CD4-positive, alpha-beta T cell (primary cell): ENCODE data around the gene MBNL3. TPM values are rescaled to one million over a fixed set of nuclear protein-coding genes. Genes with fewer than 3 reads are reported as not detected.

Experiments used
- ATAC-seq: fragments of 200-7000 bp; cut with Tn5 transposase; one replicate; pipeline ENCODE4 v1.10.0; 2022; ENCODE audit warnings: mild to moderate bottlenecking; ENCODE audit not compliant: poor library complexity
- CTCF ChIA-PET: fragments of 350-600 bp; sonication (Branson Sonifier 250); formaldehyde crosslinking; loops from one replicate; lab custom pipeline; 2021; ENCODE audit warnings: antibody characterized with exemption, inconsistent platforms; lab: Charles Lee
- POLR2A ChIA-PET: fragments of 350-600 bp; sonication (Branson Sonifier 250); formaldehyde crosslinking; loops from one replicate; lab custom pipeline; 2021; ENCODE audit warnings: antibody characterized with exemption, inconsistent platforms; lab: Charles Lee
- DNase-seq, 14 experiments: peaks; one replicate each; pipeline ENCODE4 v3.0.0-alpha.2; 2013 to 2020; ENCODE audit warnings: mixed read lengths in 2 of 14
- H3K27ac ChIP-seq, 2 donors: one replicate each; pipeline versions ENCODE4 v1.5.1 to v1.7.0; 2013; ENCODE audit warnings: low read length in 2 of 2, low read depth in 1 of 2, mild to moderate bottlenecking in 1 of 2
- H3K27me3 ChIP-seq, 2 experiments: 1 replicate in 1 of 2; 2 replicates in 1 of 2; pipeline versions ENCODE4 v1.6.1 to v1.7.0; 2013; ENCODE audit warnings: low read length in 2 of 2, control low read depth in 1 of 2, mild to moderate bottlenecking in 1 of 2, moderate library complexity in 1 of 2; ENCODE audit not compliant: insufficient read depth in 2 of 2, control insufficient read depth in 1 of 2
- H3K36me3 ChIP-seq: one replicate; pipeline ENCODE4 v1.6.1; 2013; ENCODE audit warnings: low read length, control low read depth; ENCODE audit not compliant: insufficient read depth
- H3K4me1 ChIP-seq: one replicate; pipeline ENCODE4 v1.6.1; 2013; ENCODE audit warnings: low read length, control low read depth; ENCODE audit not compliant: insufficient read depth
- H3K4me3 ChIP-seq: one replicate; pipeline ENCODE4 v1.5.1; 2013; ENCODE audit warnings: mild to moderate bottlenecking, low read length, moderate library complexity
- H3K9me3 ChIP-seq, 2 experiments: 1 replicate in 1 of 2; 2 replicates in 1 of 2; pipeline versions ENCODE4 v1.6.1 to v1.7.0; 2013; ENCODE audit warnings: low read length in 2 of 2, mild to moderate bottlenecking in 2 of 2, control low read depth in 1 of 2, moderate library complexity in 1 of 2; ENCODE audit not compliant: control insufficient read depth in 1 of 2, insufficient read depth in 1 of 2
- H3K27ac Mint-ChIP-seq: one replicate; pipeline ENCODE4 v1.8.0; 2020; ENCODE audit warnings: mixed read lengths
- H3K27me3 Mint-ChIP-seq: one replicate; pipeline ENCODE4 v1.8.0; 2021; ENCODE audit warnings: mixed read lengths
- H3K36me3 Mint-ChIP-seq: one replicate; pipeline ENCODE4 v1.8.0; 2021; ENCODE audit warnings: low read depth, mixed read lengths
- H3K4me1 Mint-ChIP-seq: one replicate; pipeline ENCODE4 v1.8.0; 2021; ENCODE audit warnings: low read depth, mixed read lengths
- H3K4me3 Mint-ChIP-seq: one replicate; pipeline ENCODE4 v1.8.0; 2020; ENCODE audit warnings: mild to moderate bottlenecking, mixed read lengths
- H3K9me3 Mint-ChIP-seq: one replicate; pipeline ENCODE4 v1.8.0; 2020; ENCODE audit warnings: mixed read lengths
- CTCF ChIP-seq: fragments of 200-600 bp; IDR thresholded peaks from one replicate; pipeline ENCODE4 v1.8.0; 2022; ENCODE audit warnings: antibody characterized with exemption, mild to moderate bottlenecking
- intact Hi-C, 2 experiments: fragments of 100-400 bp; cut with DNase I in 1 of 2; cut with micrococcal nuclease in 1 of 2; formaldehyde crosslinking; loops; one replicate each; pipeline versions ENCODE4 v1.15.1 to v1.9.0; 2023 to 2025; cut with DNase I, micrococcal nuclease
- total RNA-seq, 174 experiments: library from RNA in 2 of 174; stranded (reverse) in 2 of 174; gene quantifications; one replicate each; pipeline ENCODE4 v1.2.3 and lab custom pipeline; 2021 to 2026

MBNL3 gene
- total RNA-seq, 2 experiments from 2014 or later: 19.0 to 19.4 TPM

- no peaks in the 10 kb centered on the region for H3K27me3 ChIP-seq
- H3K9me3 ChIP-seq: no peaks in the 10 kb centered on the region
- no peaks in the 10 kb centered on the region for H3K4me1 ChIP-seq
- ATAC-seq (no peak), DNase-seq (no peak)
- H3K4me1 Mint-ChIP-seq: no peaks in the 10 kb centered on the region
- no peaks in the 10 kb centered on the region for H3K27me3 Mint-ChIP-seq
- no peaks in the 10 kb centered on the region for H3K36me3 Mint-ChIP-seq
- no peak overlapping the region for H3K4me3 Mint-ChIP-seq
- H3K9me3 Mint-ChIP-seq: no peaks in the 10 kb centered on the region
- POLR2A ChIA-PET: no interaction called here
- H3K36me3 ChIP-seq: no peaks in the 10 kb centered on the region
- intact Hi-C loops: no loop called here
- CTCF ChIA-PET: no interaction called here
- no peak overlapping the region for H3K27ac Mint-ChIP-seq
- H3K27ac ChIP-seq: no peak overlapping the region
- H3K4me3 ChIP-seq: no peak overlapping the region
- TF ChIP-seq CTCF: no peak
Measured at GRCh38 chrX:132518401-132518800, 29.6 kb upstream of the MBNL3 start.

- no peak overlapping the region for H3K27ac Mint-ChIP-seq
- no peak overlapping the region for H3K4me3 Mint-ChIP-seq
Measured at GRCh38 chrX:132508834-132509233, 20.0 kb upstream of the MBNL3 start.

GRCh38 chrX:132505116-132505515 is 16.3 kb upstream of the MBNL3 start:
- no peaks in the 10 kb centered on the region for H3K4me1 ChIP-seq
- no peaks in the 10 kb centered on the region for H3K9me3 ChIP-seq
- H3K4me3 ChIP-seq: no peak overlapping the region
- intact Hi-C loops: loop anchor here in 1 of 2 experiments (10.0 kb wide), 1 partner anchor 210 kb away; no protein-coding TSS in a partner anchor
- Mint-ChIP-seq H3K27ac (no peak overlapping the region), H3K9me3 (no peaks in the 10 kb centered on the region), H3K4me3 (no peak overlapping the region), H3K27me3 (no peaks in the 10 kb centered on the region), H3K4me1 (no peaks in the 10 kb centered on the region), H3K36me3 (no peaks in the 10 kb centered on the region)
- no peaks in the 10 kb centered on the region for H3K27me3 ChIP-seq
- ChIA-PET CTCF (no interaction called here), POLR2A (no interaction called here)
- H3K27ac ChIP-seq: no peak overlapping the region
- no peak for ATAC-seq
- no peak for TF ChIP-seq CTCF
- no peak for DNase-seq
- no peaks in the 10 kb centered on the region for H3K36me3 ChIP-seq

More at GRCh38 chrX:132508834-132509233, 20.0 kb upstream of the MBNL3 start:
- no peak for TF ChIP-seq CTCF
- no peaks in the 10 kb centered on the region for H3K9me3 ChIP-seq
- ChIA-PET CTCF (no interaction called here), POLR2A (no interaction called here)
- H3K4me1 ChIP-seq: no peaks in the 10 kb centered on the region
- H3K36me3 ChIP-seq: no peaks in the 10 kb centered on the region
- no peaks in the 10 kb centered on the region for H3K36me3 Mint-ChIP-seq
- H3K27ac ChIP-seq: no peak overlapping the region
- H3K27me3 Mint-ChIP-seq: no peaks in the 10 kb centered on the region
- ATAC-seq (no peak), DNase-seq (no peak)
- H3K27me3 ChIP-seq: no peaks in the 10 kb centered on the region
- intact Hi-C loops: loop anchor here in 1 of 2 experiments (10.0 kb wide), 1 partner anchor 214 kb away; no protein-coding TSS in a partner anchor
- no peaks in the 10 kb centered on the region for H3K9me3 Mint-ChIP-seq
- no peaks in the 10 kb centered on the region for H3K4me1 Mint-ChIP-seq
- H3K4me3 ChIP-seq: no peak overlapping the region
